ENCODE measurements around the gene OPHN1.

DNA sequence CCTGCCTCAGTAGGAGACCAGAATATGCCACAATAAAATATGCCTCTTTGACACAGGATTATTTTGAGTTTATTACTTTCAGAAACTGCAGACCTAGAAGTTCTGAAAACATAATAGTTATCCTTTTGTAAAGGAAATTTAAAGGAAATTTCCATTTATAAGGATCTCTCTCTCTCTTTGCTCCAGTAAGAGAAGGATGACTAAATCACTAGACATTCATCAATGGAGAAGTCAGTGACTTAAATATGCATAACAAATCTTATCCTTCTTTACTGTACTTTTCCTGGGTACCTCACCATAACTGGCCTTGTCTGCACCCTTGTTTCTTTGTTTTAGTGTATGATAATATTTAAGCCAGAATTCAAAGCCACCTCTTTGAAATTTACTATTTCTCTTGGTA, 28.3 kb upstream of the OPHN1 start:
- TF ChIP-seq ZNF253 (CRISPR knock-in tag; IDR thresholded peaks at IDR 0.05; ENCODE audit: borderline replicate concordance) (no peak), MYNN (CRISPR knock-in tag; IDR thresholded peaks at IDR 0.05; ENCODE audit: low read depth) (no peak), ERF (CRISPR knock-in tag; IDR thresholded peaks at IDR 0.05) (no peak), HOMEZ (CRISPR knock-in tag; IDR thresholded peaks at IDR 0.05; ENCODE audit: low read depth) (no peak), POLR2G (IDR thresholded peaks at IDR 0.05; ENCODE audit: low read depth, low read length) (no peak), TRIM24 (CRISPR knock-in tag; IDR thresholded peaks at IDR 0.05) (no peak), ZNF121 (CRISPR knock-in tag; IDR thresholded peaks at IDR 0.05) (no peak), ZFP41 (CRISPR knock-in tag; IDR thresholded peaks at IDR 0.05; ENCODE audit: borderline replicate concordance) (no peak), HDAC6 (IDR thresholded peaks at IDR 0.05; ENCODE audit: low read depth, low read length) (no peak), HNRNPK (IDR thresholded peaks at IDR 0.05; ENCODE audit: low read depth, low read length, poor library complexity, severe bottlenecking) (no peak), NR2F1 (CRISPR knock-in tag; IDR thresholded peaks at IDR 0.05) (no peak)
- TF ChIP-seq, protein P1, sequence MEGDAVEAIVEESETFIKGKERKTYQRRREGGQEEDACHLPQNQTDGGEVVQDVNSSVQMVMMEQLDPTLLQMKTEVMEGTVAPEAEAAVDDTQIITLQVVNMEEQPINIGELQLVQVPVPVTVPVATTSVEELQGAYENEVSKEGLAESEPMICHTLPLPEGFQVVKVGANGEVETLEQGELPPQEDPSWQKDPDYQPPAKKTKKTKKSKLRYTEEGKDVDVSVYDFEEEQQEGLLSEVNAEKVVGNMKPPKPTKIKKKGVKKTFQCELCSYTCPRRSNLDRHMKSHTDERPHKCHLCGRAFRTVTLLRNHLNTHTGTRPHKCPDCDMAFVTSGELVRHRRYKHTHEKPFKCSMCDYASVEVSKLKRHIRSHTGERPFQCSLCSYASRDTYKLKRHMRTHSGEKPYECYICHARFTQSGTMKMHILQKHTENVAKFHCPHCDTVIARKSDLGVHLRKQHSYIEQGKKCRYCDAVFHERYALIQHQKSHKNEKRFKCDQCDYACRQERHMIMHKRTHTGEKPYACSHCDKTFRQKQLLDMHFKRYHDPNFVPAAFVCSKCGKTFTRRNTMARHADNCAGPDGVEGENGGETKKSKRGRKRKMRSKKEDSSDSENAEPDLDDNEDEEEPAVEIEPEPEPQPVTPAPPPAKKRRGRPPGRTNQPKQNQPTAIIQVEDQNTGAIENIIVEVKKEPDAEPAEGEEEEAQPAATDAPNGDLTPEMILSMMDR (CRISPR knock-in tag; IDR thresholded peaks at IDR 0.05), result no peak

Measured in HepG2 (cell line).